NCI-H524 treated with DMSO at 0.1 percent for 48 hours (cell line): ENCODE results near the gene RAMACL.

Experiments
- DNase-seq: peaks from one replicate; lab custom pipeline; 2025; lab: John Stamatoyannopoulos, UW

The RAMACL gene

DNA sequence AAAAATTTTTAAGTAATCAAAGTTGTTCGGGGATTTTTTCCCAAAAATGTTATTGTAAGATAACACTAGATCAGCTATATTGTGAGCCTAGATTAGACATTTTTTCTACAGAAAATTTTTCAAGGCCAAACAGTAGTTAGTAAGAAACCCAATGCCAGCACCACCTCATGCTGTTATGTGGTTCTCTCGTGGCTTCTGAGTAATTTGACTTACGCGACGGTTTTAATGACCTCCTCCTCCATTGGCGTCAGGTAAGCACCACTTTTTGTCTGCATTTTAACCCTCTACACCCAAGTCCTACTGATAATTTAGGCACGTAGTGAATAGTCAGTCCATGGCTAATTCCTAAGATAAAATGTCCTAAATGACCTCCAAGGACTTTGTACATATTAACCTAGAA lies 30.9 kb upstream of the RAMACL start:
- DNase-seq, result no peak

GRCh38 chr6:166616261-166617238 lies 30.1 kb upstream of the RAMACL start:
- no peak for DNase-seq

- DNase-seq, result no peak
Observed at GRCh38 chr6:166615059-166615770, 28.7 kb upstream of the RAMACL start.

- no peak for DNase-seq
Observed at GRCh38 chr6:166614589-166614988, 28.1 kb upstream of the RAMACL start.

DNA sequence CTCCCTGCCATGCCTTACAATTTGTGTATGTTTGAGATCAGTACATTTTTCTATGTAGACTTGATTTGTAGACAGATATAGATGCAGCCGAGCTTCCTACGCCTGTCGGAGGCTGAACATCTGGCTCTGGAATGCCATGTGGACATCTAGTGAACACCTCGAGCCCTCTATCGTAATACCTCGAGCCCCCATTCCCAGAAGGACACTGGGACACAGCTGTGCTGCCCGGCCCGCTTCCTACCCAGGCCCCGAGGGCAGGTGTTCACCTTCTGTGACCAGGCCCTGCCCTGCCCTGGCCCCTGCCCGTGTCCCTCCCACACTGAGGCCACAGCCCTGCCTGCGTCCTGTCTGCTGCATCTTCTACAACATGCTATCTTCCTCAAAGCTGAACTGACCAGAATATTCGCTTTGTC lies 27.7 kb upstream of the RAMACL start:
- no peak for DNase-seq

GRCh38 chr6:166613027-166613426 lies 26.5 kb upstream of the RAMACL start:
- no peak for DNase-seq

- DNase-seq, result no peak
Observed at GRCh38 chr6:166612471-166612881, 26.0 kb upstream of the RAMACL start.

GRCh38 chr6:166611631-166612030 lies 25.2 kb upstream of the RAMACL start:
- no peak for DNase-seq

GRCh38 chr6:166610069-166610468 lies 23.6 kb upstream of the RAMACL start:
- DNase-seq, result no peak

DNA sequence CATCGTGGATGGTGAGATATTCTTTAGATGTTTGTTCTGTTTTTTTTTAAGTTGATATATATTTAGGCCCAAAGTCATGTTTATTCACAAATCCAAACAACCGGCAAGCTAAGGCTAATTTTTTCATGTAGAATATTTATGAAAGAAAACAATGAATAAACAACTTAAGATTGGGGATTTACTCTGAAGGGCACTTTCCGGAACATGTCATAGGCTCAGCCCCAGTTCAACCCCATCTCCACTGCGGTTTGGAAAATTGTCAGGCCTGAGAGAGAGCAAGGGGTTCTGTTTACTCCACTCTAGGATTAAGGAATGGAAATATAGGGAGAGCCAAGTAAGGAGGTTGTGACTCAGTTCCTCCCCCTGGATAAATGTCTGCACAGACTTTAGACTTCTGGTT lies 22.3 kb upstream of the RAMACL start:
- DNase-seq, result no peak

DNA sequence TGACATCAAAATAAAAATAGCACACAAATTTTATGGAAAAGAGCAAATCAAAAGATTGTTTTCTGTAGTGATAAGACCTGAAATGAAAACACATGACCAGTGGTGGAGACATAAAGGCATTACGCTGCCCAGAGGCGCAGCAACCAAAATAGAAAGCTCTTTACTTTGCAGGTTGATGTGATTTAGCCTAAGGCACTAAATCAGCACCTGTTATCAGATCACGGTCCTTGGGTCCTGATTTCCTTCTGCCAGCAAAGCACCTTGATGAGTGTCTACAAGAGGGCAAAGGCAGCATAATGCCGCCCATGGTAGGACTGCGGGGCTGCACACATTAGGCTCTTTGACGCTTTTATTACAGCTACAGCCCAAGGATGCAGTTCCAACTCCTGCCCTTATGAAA lies 19.3 kb upstream of the RAMACL start:
- no peak for DNase-seq

- DNase-seq, result no peak
Observed at GRCh38 chr6:166604911-166605310, 18.4 kb upstream of the RAMACL start.

DNA sequence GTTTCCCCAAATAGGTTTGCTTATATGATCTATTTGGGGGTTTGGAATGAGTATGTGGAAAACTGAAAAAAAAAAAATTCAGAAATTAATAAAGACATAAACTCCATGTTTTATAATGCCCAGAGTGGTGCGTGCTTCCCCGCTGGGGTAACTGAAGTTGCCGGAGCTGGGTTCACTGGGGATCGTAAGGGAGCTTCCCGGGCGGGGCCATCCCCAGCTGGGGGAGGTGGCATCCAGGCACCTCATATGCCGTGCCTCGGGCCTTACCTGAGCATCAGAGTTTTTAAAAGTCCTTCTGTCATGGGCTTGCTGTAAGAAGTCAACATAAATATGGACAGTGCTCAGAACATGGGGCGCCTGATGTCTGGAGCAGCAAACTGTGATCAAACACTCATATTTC lies 17.9 kb upstream of the RAMACL start:
- DNase-seq, result no peak

- DNase-seq, result no peak
Observed at GRCh38 chr6:166603043-166603690, 16.7 kb upstream of the RAMACL start.

DNA sequence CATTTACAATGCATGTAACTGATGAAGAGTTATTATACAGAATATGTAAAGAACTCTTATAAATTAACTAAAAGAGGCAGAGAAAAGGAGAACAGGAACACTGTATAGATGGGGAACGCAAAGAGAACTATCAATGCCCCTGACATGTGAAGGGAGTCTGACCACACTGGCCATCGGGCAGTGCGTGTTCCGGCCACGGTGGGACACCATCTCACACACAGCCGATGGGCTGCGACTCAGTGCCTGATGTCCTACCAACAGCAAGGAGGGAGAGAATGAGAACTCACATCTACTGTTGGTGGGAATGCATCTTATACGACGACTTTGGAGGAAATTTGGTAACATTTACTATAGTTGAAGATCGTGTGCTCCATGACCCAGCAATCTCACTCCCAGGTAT lies 15.5 kb upstream of the RAMACL start:
- no peak for DNase-seq

DNA sequence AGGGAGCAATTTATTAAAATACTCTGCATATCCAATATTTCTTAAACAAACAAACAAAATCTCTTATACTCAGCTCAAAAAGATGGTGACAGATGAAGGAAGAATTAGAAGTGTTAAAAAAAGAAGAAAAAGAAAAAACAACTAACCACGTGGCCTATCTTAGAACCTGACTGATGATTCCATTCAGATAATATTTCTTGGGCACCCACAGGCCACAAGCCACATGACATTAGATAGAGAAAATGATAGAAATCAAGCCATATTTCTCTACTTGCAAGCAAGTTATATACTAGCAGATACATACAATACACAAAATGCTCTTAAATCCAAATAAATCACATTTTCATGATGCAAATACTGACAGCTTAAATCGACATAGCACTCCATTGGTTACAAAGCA lies 14.5 kb upstream of the RAMACL start:
- no peak for DNase-seq

DNA sequence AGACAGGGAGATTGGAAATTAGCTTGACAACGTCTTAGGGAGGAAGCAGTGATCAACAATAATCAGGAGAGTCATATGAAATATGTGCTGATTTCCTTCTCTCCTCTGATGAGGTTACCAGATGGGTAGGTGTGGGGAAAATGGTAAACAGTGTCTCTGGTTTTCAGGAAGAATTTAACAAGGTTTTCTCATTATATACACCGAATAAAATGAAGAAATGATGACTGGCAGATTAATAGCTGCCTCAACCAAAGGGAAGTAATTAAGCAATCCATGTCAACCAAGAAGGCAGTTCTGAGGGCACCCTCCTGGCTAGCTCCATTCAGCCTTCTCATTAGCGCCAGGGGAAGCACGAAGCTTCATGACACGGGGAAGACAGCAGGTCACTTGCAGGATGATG lies 12.7 kb upstream of the RAMACL start:
- DNase-seq, result no peak

DNA sequence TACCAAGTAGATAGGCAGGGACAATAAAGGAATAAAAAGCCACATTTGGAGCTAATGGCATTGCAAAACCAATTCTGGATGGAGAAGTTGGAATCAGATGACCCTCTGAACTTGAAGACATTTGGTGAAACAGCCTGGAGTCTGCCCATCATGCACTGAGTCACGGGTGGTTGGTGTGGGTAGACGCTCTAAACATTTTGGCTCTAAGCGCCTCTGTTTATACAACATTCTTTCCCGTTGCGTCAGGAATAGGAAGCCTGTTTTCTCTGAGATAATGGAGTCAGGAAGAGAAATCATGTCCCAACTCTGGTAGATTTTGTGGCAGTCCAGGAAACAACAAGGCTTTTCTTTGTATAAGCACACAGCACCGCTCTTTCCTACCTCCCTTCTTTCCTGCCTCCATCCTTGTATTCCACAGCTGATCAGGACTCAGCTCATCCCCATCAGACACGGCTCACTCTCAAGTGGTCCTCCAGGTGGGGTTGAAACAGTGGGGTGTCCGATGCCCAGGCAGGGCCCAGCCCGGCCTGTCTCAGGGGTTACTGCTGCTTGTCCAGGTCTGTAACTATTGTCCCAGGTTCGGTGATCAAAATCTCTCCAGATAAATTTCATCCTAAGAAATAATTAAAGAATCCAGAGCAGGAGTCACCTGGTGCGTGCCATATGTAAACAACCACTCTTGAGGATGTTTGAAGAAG lies 12.1 kb upstream of the RAMACL start:
- DNase-seq, result no peak

- DNase-seq, result no peak
Observed at GRCh38 chr6:166597711-166598440, 11.4 kb upstream of the RAMACL start.

- DNase-seq, result no peak
Observed at GRCh38 chr6:166596776-166597507, 10.5 kb upstream of the RAMACL start.

- DNase-seq, result no peak
Observed at GRCh38 chr6:166595949-166596348, 9.5 kb upstream of the RAMACL start.
